ENCODE results near the gene LTBP3.
A peak's percentile ranks its signal among the peaks of the same experiment; 100 is the strongest.

Gene LTBP3

DNA sequence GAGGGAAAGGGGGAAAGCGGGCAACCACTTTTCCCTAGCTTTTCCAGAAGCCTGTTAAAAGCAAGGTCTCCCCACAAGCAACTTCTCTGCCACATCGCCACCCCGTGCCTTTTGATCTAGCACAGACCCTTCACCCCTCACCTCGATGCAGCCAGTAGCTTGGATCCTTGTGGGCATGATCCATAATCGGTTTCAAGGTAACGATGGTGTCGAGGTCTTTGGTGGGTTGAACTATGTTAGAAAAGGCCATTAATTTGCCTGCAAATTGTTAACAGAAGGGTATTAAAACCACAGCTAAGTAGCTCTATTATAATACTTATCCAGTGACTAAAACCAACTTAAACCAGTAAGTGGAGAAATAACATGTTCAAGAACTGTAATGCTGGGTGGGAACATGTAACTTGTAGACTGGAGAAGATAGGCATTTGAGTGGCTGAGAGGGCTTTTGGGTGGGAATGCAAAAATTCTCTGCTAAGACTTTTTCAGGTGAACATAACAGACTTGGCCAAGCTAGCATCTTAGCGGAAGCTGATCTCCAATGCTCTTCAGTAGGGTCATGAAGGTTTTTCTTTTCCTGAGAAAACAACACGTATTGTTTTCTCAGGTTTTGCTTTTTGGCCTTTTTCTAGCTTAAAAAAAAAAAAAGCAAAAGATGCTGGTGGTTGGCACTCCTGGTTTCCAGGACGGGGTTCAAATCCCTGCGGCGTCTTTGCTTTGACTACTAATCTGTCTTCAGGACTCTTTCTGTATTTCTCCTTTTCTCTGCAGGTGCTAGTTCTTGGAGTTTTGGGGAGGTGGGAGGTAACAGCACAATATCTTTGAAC lies 52.5 kb downstream of the LTBP3 start:
- DNase-seq: peak in 1 of 2 donors; percentile 48

DNA sequence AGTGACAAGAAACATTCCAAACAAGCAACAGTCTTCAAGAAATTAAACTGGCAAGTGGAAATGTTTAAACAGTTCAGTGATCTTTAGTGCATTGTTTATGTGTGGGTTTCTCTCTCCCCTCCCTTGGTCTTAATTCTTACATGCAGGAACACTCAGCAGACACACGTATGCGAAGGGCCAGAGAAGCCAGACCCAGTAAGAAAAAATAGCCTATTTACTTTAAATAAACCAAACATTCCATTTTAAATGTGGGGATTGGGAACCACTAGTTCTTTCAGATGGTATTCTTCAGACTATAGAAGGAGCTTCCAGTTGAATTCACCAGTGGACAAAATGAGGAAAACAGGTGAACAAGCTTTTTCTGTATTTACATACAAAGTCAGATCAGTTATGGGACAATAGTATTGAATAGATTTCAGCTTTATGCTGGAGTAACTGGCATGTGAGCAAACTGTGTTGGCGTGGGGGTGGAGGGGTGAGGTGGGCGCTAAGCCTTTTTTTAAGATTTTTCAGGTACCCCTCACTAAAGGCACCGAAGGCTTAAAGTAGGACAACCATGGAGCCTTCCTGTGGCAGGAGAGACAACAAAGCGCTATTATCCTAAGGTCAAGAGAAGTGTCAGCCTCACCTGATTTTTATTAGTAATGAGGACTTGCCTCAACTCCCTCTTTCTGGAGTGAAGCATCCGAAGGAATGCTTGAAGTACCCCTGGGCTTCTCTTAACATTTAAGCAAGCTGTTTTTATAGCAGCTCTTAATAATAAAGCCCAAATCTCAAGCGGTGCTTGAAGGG lies 53.3 kb downstream of the LTBP3 start:
- peak in 1 of 2 donors; percentile 45 for DNase-seq

DNA sequence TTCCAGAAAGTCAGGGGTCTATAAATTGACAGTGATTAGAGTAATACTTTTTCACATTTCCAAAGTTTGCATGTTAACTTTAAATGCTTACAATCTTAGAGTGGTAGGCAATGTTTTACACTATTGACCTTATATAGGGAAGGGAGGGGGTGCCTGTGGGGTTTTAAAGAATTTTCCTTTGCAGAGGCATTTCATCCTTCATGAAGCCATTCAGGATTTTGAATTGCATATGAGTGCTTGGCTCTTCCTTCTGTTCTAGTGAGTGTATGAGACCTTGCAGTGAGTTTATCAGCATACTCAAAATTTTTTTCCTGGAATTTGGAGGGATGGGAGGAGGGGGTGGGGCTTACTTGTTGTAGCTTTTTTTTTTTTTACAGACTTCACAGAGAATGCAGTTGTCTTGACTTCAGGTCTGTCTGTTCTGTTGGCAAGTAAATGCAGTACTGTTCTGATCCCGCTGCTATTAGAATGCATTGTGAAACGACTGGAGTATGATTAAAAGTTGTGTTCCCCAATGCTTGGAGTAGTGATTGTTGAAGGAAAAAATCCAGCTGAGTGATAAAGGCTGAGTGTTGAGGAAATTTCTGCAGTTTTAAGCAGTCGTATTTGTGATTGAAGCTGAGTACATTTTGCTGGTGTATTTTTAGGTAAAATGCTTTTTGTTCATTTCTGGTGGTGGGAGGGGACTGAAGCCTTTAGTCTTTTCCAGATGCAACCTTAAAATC lies 54.0 kb downstream of the LTBP3 start:
- peak in 1 of 2 donors; percentile 40 for DNase-seq

DNA sequence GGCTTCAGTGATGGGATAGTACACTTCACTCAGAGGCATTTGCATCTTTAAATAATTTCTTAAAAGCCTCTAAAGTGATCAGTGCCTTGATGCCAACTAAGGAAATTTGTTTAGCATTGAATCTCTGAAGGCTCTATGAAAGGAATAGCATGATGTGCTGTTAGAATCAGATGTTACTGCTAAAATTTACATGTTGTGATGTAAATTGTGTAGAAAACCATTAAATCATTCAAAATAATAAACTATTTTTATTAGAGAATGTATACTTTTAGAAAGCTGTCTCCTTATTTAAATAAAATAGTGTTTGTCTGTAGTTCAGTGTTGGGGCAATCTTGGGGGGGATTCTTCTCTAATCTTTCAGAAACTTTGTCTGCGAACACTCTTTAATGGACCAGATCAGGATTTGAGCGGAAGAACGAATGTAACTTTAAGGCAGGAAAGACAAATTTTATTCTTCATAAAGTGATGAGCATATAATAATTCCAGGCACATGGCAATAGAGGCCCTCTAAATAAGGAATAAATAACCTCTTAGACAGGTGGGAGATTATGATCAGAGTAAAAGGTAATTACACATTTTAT lies 54.7 kb downstream of the LTBP3 start:
- peak in 1 of 2 donors; percentile 23 for DNase-seq

DNA sequence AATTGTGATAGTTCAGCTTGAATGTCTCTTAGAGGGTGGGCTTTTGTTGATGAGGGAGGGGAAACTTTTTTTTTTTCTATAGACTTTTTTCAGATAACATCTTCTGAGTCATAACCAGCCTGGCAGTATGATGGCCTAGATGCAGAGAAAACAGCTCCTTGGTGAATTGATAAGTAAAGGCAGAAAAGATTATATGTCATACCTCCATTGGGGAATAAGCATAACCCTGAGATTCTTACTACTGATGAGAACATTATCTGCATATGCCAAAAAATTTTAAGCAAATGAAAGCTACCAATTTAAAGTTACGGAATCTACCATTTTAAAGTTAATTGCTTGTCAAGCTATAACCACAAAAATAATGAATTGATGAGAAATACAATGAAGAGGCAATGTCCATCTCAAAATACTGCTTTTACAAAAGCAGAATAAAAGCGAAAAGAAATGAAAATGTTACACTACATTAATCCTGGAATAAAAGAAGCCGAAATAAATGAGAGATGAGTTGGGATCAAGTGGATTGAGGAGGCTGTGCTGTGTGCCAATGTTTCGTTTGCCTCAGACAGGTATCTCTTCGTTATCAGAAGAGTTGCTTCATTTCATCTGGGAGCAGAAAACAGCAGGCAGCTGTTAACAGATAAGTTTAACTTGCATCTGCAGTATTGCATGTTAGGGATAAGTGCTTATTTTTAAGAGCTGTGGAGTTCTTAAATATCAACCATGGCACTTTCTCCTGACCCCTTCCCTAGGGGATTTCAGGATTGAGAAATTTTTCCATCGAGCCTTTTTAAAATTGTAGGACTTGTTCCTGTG lies 55.4 kb downstream of the LTBP3 start:
- peak in 1 of 2 donors; percentile 47 for DNase-seq

DNA sequence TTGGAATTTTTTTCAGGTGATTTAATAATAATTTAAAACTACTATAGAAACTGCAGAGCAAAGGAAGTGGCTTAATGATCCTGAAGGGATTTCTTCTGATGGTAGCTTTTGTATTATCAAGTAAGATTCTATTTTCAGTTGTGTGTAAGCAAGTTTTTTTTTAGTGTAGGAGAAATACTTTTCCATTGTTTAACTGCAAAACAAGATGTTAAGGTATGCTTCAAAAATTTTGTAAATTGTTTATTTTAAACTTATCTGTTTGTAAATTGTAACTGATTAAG lies 55.9 kb downstream of the LTBP3 start:
- DNase-seq: no peak

DNA sequence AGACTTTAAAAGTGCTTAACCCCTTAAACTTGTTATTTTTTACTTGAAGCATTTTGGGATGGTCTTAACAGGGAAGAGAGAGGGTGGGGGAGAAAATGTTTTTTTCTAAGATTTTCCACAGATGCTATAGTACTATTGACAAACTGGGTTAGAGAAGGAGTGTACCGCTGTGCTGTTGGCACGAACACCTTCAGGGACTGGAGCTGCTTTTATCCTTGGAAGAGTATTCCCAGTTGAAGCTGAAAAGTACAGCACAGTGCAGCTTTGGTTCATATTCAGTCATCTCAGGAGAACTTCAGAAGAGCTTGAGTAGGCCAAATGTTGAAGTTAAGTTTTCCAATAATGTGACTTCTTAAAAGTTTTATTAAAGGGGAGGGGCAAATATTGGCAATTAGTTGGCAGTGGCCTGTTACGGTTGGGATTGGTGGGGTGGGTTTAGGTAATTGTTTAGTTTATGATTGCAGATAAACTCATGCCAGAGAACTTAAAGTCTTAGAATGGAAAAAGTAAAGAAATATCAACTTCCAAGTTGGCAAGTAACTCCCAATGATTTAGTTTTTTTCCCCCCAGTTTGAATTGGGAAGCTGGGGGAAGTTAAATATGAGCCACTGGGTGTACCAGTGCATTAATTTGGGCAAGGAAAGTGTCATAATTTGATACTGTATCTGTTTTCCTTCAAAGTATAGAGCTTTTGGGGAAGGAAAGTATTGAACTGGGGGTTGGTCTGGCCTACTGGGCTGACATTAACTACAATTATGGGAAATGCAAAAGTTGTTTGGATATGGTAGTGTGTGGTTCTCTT lies 56.5 kb downstream of the LTBP3 start:
- DNase-seq: peak in 1 of 2 donors; percentile 35

DNA sequence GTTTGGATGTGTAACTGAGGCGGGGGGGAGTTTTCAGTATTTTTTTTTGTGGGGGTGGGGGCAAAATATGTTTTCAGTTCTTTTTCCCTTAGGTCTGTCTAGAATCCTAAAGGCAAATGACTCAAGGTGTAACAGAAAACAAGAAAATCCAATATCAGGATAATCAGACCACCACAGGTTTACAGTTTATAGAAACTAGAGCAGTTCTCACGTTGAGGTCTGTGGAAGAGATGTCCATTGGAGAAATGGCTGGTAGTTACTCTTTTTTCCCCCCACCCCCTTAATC lies 57.0 kb downstream of the LTBP3 start:
- peak in 1 of 2 donors; percentile 33 for DNase-seq

DNA sequence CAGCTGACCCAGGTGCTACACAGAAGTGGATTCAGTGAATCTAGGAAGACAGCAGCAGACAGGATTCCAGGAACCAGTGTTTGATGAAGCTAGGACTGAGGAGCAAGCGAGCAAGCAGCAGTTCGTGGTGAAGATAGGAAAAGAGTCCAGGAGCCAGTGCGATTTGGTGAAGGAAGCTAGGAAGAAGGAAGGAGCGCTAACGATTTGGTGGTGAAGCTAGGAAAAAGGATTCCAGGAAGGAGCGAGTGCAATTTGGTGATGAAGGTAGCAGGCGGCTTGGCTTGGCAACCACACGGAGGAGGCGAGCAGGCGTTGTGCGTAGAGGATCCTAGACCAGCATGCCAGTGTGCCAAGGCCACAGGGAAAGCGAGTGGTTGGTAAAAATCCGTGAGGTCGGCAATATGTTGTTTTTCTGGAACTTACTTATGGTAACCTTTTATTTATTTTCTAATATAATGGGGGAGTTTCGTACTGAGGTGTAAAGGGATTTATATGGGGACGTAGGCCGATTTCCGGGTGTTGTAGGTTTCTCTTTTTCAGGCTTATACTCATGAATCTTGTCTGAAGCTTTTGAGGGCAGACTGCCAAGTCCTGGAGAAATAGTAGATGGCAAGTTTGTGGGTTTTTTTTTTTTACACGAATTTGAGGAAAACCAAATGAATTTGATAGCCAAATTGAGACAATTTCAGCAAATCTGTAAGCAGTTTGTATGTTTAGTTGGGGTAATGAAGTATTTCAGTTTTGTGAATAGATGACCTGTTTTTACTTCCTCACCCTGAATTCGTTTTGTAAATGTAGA lies 57.6 kb downstream of the LTBP3 start:
- peak in 1 of 2 donors; percentile 58 for DNase-seq

DNA sequence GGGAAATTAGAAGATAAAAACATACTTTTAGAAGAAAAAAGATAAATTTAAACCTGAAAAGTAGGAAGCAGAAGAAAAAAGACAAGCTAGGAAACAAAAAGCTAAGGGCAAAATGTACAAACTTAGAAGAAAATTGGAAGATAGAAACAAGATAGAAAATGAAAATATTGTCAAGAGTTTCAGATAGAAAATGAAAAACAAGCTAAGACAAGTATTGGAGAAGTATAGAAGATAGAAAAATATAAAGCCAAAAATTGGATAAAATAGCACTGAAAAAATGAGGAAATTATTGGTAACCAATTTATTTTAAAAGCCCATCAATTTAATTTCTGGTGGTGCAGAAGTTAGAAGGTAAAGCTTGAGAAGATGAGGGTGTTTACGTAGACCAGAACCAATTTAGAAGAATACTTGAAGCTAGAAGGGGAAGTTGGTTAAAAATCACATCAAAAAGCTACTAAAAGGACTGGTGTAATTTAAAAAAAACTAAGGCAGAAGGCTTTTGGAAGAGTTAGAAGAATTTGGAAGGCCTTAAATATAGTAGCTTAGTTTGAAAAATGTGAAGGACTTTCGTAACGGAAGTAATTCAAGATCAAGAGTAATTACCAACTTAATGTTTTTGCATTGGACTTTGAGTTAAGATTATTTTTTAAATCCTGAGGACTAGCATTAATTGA lies 58.3 kb downstream of the LTBP3 start:
- DNase-seq: no peak

DNA sequence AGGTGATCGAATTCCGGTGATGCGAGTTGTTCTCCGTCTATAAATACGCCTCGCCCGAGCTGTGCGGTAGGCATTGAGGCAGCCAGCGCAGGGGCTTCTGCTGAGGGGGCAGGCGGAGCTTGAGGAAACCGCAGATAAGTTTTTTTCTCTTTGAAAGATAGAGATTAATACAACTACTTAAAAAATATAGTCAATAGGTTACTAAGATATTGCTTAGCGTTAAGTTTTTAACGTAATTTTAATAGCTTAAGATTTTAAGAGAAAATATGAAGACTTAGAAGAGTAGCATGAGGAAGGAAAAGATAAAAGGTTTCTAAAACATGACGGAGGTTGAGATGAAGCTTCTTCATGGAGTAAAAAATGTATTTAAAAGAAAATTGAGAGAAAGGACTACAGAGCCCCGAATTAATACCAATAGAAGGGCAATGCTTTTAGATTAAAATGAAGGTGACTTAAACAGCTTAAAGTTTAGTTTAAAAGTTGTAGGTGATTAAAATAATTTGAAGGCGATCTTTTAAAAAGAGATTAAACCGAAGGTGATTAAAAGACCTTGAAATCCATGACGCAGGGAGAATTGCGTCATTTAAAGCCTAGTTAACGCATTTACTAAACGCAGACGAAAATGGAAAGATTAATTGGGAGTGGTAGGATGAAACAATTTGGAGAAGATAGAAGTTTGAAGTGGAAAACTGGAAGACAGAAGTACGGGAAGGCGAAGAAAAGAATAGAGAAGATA lies 59.0 kb downstream of the LTBP3 start, which contains the start of gene MALAT1:
TSS of gene MALAT1 (plus strand) at position 69 of the 736 bp plus-strand sequence.
- peak; percentile 94 to 97 for DNase-seq

DNA sequence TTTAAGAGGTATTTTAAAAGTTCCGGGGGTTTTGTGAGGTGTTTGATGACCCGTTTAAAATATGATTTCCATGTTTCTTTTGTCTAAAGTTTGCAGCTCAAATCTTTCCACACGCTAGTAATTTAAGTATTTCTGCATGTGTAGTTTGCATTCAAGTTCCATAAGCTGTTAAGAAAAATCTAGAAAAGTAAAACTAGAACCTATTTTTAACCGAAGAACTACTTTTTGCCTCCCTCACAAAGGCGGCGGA lies 59.5 kb downstream of the LTBP3 start:
- no peak for DNase-seq

DNA sequence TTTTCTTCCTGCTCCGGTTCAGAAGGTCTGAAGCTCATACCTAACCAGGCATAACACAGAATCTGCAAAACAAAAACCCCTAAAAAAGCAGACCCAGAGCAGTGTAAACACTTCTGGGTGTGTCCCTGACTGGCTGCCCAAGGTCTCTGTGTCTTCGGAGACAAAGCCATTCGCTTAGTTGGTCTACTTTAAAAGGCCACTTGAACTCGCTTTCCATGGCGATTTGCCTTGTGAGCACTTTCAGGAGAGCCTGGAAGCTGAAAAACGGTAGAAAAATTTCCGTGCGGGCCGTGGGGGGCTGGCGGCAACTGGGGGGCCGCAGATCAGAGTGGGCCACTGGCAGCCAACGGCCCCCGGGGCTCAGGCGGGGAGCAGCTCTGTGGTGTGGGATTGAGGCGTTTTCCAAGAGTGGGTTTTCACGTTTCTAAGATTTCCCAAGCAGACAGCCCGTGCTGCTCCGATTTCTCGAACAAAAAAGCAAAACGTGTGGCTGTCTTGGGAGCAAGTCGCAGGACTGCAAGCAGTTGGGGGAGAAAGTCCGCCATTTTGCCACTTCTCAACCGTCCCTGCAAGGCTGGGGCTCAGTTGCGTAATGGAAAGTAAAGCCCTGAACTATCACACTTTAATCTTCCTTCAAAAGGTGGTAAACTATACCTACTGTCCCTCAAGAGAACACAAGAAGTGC lies 60.0 kb downstream of the LTBP3 start:
- DNase-seq: peak; percentile 73 to 77

DNA sequence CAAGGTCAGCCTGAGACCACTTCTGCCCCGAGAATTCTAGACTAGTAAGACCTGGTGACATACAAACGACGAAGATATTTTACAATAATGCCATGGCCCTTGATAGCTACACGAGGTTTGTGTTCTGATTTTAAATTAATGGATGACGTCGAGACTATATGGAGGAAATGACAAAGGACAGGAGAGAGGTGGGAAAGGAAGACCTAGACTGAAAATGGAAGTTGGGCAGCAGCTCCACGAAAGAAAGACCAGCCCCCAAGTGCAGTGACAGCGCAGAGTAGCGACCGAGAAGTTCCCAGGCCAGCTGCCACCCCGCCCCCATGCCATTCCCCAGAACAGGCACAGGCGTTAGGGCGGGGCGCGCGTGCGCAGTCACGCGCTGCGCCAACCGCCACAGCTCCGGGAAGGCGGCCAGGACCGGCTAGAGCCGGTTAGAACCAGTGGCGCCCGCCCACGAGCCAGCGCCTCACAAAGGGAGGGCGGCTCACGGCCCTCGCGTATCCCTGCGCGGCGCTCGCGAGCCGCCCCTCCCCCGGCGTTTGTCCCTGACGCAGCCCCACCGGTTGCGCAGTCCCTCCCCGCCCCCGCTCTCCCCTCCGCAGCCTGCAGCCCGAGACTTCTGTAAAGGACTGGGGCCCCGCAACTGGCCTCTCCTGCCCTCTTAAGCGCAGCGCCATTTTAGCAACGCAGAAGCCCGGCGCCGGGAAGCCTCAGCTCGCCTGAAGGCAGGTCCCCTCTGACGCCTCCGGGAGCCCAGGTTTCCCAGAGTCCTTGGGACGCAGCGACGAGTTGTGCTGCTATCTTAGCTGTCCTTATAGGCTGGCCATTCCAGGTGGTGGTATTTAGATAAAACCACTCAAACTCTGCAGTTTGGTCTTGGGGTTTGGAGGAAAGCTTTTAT lies 60.8 kb downstream of the LTBP3 start:
- peak; percentile 98 to 99 for DNase-seq

DNA sequence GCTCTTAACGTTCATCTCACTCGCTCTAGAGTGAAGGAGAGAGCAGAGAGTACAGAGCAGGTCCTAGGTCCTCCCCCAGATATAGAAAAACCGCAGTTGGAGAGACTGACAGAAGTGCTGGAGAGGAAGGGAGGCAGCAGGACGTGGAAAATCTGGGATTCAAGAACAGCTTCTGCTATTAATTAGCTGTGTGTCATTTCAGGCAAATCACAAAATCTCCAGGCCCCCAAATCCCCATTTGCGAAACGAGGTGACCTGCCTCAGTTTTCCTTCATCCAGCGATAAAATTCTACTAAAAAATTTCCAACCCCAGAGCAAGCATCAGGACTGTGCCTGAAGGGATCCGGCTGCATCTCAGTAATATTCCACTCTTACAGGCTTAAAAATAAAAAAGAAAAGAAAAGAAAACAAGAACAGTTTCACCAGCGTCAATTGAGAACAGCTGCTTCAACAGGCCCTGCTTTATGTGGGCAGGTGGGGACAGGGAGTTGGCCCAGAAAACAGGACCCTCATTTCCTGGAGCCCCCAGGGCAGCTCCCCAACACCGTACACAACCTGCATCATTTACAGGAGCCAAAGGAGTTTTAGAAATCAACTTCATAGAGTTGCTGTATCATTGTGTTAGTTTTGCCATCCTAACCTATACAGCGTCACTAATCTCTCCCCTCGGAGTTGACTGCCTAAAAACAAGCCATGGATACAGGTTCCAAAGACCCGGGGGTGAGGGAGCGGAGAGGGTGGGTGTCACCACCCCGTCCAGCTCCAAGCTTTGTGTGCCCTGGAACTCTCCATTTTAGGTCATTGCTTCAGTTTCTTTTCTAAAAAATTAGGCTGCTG lies 61.6 kb downstream of the LTBP3 start:
- DNase-seq: no peak

DNA sequence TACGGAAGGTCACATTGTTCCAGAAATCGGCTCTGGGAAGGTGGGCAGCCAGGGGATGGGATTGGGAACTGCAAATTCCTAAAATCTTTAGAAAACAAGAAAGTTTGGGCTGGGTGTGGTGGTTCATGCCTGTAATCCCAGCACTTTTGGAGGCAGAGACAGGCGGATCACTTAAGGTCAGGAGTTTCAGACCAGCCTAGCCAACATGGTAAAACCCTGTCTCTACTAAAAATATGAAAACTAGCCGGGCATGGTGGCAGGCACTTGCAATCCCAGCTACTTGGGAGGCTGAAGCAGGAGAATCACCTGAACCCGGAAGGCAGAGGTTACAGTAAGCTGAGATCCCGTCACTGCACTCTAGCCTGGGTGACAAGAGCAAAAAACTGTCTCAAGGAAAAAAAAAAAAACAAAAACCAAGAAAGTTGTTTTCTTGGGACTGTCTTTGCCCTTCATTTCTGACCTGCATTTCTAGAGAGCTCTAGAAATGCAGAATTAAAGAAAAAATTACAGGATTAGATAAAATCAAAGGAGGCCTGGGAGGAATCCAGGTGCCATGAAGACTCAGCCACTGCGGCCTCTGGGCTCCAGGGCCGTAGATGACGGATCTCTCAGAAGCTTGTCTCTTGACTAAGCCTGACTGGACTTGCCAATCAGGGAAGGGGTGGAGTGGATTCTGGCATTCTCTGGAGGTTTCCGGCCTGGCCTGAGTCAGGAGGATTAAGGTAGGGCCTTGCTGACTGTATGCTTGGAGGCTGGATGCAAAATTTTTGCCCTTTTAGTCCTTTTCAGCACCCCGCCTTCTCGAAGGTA lies 64.6 kb downstream of the LTBP3 start:
- DNase-seq: no peak

Data from CD4-positive, alpha-beta T cell treated with Interleukin-1 beta for 1 hour (primary cell).